ENCODE measurements around the gene TRIM28. TPM values are rescaled to one million over a fixed set of nuclear protein-coding genes. Genes with fewer than 3 reads are reported as not detected.
"Not testable (repeated sequence)": the region's sequence is repeated elsewhere in the genome, so short reads cannot be mapped to it uniquely, and the experiment has no call there.

Gene TRIM28
- total RNA-seq, 2 experiments from 2014 or later, result 481 to 758 TPM

- Mint-ChIP-seq H3K27ac (peak within 1 kb of the TSS; percentile 100), H3K9me3 (ENCODE audit: low read depth) (no peaks in the 10 kb centered on the region), H3K36me3 (ENCODE audit: low read depth) (peaks cover 21% of the 10 kb centered on the region), H3K4me3 (peak within 1 kb of the TSS; percentile 95), H3K27me3 (no peaks in the 10 kb centered on the region), H3K4me1 (peaks cover 38% of the 10 kb centered on the region)
- peak; percentile 100 for DNase-seq
- ChIA-PET CTCF (interaction anchor here (1.7 kb wide), 1 partner anchor 53 kb away, joined by 9 read pairs; the partner anchor contains the start of gene ZBTB45), POLR2A (interaction anchor here (0.5 to 2.5 kb wide), 3 partner anchors 13 to 191 kb away, joined by 3 to 9 read pairs (median 3); partner anchors contain the start of gene ZBTB45)
- intact Hi-C loops (cut with DNase I, micrococcal nuclease), result loop anchor here (1.0 kb wide), 15 partner anchors 14 to 295 kb away; partner anchors contain the start of genes RPS5 (in 2 of the 2), TRIM28 (in 2 of the 2), ZNF446 (in 2 of the 2) and ERVK3-1 (in 1 of the 2)
- peak; percentile 69 for ATAC-seq
Measured at GRCh38 chr19:58572818-58573657, 29.2 kb downstream of the TRIM28 start, which contains the start of gene MZF1. Gene MZF1 (minus strand): TSS chr19:58573335. CDS start chr19:58571389, 1,946 bp downstream.

DNA sequence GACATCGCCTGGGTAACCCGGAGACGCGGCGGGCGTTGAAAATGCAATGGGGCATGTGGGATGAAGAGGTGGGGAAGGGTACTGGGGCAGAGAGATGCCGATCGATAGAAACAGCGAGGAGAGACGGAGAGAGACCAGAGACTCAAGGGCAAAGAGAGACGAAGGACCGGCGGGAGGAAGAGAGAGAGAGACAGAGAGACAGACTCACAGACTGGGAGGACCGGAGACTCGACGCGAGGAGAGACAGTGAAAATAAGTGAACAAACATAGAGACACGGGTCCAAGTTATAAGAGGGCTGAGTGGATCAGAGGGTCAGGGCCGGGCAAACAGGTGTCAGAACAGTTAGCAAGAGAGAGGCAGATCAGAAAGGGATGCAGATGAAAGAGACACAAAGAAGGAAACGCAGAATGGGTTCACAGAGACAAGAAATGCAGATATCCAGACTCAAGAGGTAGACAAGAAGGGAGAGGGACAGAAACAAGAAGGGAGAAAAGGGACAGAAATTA, 29.8 kb downstream of the TRIM28 start:
- ATAC-seq (no peak), DNase-seq (no peak)
- no peaks in the 10 kb centered on the region for H3K27me3 Mint-ChIP-seq
- ChIA-PET POLR2A (no interaction called here), CTCF (no interaction called here)
- no peaks in the 10 kb centered on the region for H3K9me3 Mint-ChIP-seq (ENCODE audit: low read depth)
- intact Hi-C loops (cut with DNase I, micrococcal nuclease), result loop anchor here (1.0 kb wide), 15 partner anchors 14 to 295 kb away; partner anchors contain the start of genes TRIM28 (in 2 of the 2), ZNF446 (in 2 of the 2), ERVK3-1 (in 1 of the 2) and RPS5 (in 1 of the 2)
- H3K4me3 Mint-ChIP-seq, result peak overlapping the region; percentile 95
- H3K4me1 Mint-ChIP-seq, result peaks cover 42% of the 10 kb centered on the region
- peaks cover 18% of the 10 kb centered on the region for H3K36me3 Mint-ChIP-seq (ENCODE audit: low read depth)
- H3K27ac Mint-ChIP-seq, result peak overlapping the region; percentile 100

- ATAC-seq (peak; percentile 40), DNase-seq (peak; percentile 92)
- POLR2A ChIA-PET, result interaction anchor here (1.2 to 2.6 kb wide), 3 partner anchors 15 to 56 kb away, joined by 6 to 9 read pairs (median 7); partner anchors contain the start of genes TRIM28 and ZBTB45
- Mint-ChIP-seq H3K27me3 (no peaks in the 10 kb centered on the region), H3K4me3 (peak overlapping the region; percentile 95), H3K36me3 (ENCODE audit: low read depth) (peaks cover 10% of the 10 kb centered on the region), H3K9me3 (ENCODE audit: low read depth) (no peaks in the 10 kb centered on the region), H3K27ac (peak overlapping the region; percentile 100), H3K4me1 (peaks cover 50% of the 10 kb centered on the region)
- intact Hi-C loops (cut with DNase I, micrococcal nuclease), result loop anchor here (1.0 kb wide), 4 partner anchors 56 to 420 kb away; partner anchors contain the start of genes ZBTB45 (in 1 of the 2) and ZNF274 (in 1 of the 2)
- CTCF ChIA-PET, result interaction anchor here (1.1 to 1.9 kb wide), 4 partner anchors 11 to 61 kb away, joined by 3 to 17 read pairs (median 4); partner anchors contain the start of gene ZBTB45
Measured at GRCh38 chr19:58575183-58576041, 31.5 kb downstream of the TRIM28 start.

DNA sequence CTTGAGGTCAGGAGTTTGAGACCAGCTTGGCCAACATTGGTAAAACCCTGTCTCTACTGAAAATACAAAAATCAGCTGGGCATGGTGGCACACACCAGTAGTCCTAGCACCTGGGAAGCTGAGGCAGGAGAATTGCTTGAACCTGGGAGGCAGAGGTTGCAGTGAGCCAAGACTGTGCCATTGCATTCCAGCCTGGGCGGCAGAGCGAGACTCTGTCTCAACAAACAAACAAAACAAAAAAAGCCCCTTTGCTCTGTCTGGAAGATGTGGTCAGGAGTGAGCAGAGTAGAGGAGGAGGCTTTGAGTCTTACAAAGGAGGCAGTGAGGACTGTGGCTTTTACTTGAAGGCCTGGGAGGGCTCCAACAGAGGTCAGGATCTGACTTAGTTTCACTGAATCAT, 33.7 kb downstream of the TRIM28 start:
- H3K9me3 Mint-ChIP-seq (ENCODE audit: low read depth); ATAC-seq; H3K36me3 Mint-ChIP-seq (ENCODE audit: low read depth); DNase-seq; H3K27me3 Mint-ChIP-seq; intact Hi-C loops (cut with DNase I, micrococcal nuclease): not testable (repeated sequence)
- peak overlapping the region; percentile 12 for H3K4me3 Mint-ChIP-seq
- POLR2A ChIA-PET, result interaction anchor here (0.6 kb wide), 1 partner anchor 17 kb away, joined by 3 read pairs; no protein-coding TSS in a partner anchor
- peaks cover 47% of the 10 kb centered on the region for H3K4me1 Mint-ChIP-seq
- CTCF ChIA-PET, result interaction anchor here (4.7 kb wide), 1 partner anchor 57 kb away, joined by 78 read pairs; the partner anchor contains the start of gene ZBTB45
- H3K27ac Mint-ChIP-seq, result peak overlapping the region; percentile 48

DNA sequence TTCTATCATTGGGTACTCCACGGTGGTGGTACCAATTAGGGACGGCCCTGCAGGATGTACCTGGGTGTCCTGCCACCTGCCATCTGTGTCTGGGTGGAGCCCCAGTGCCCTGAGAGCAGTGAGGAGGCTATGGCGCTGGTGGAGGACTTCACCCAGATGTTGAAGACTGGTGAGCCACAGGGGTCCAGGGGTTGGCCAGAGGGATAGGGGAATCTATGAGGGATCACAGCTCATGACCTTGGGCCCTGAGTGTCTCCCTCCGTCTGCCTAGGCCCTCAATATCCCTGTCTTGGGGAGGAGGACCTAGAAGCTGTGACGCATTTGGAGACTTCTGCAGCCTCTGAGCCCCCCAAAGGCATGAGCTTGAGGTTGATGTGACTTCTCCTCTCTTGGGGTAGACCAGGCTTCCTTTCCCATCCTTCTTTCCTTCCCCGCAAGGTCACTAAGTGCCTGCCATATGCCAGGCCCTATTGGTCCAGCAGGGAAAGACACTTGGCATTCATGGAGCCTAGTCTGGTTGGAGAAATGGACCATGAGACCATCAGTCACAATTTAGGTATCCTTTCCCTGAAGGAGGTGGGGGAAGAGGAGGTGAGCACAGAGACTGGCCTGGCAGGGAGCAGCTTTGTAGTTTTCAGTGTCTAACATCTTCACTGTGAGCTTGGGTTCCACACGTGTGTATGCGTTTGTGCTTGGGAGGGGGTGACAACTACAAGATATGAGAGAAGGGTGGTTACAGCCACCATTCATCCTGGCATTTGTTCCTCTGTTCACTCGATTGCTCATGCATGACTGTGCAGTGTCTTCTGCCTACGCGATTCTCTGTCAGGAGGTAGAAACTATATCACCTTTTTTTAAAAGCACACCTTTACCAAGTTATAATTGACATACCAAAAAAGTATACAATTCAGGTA, 34.4 kb downstream of the TRIM28 start:
- Mint-ChIP-seq H3K9me3 (ENCODE audit: low read depth) (no peaks in the 10 kb centered on the region), H3K36me3 (ENCODE audit: low read depth) (peaks cover 13% of the 10 kb centered on the region), H3K27ac (peak overlapping the region; percentile 48), H3K27me3 (no peaks in the 10 kb centered on the region), H3K4me3 (peak overlapping the region; percentile 12), H3K4me1 (peaks cover 47% of the 10 kb centered on the region)
- intact Hi-C loops (cut with DNase I, micrococcal nuclease), result no loop called here
- CTCF ChIA-PET, result interaction anchor here (4.7 kb wide), 1 partner anchor 58 kb away, joined by 78 read pairs; the partner anchor contains the start of gene ZBTB45
- DNase-seq (peak; percentile 64), ATAC-seq (peak; percentile 31)
- POLR2A ChIA-PET, result interaction anchor here (0.6 to 0.7 kb wide), 2 partner anchors 18 to 59 kb away, joined by 3 to 5 read pairs; partner anchors contain the start of gene ZBTB45

DNA sequence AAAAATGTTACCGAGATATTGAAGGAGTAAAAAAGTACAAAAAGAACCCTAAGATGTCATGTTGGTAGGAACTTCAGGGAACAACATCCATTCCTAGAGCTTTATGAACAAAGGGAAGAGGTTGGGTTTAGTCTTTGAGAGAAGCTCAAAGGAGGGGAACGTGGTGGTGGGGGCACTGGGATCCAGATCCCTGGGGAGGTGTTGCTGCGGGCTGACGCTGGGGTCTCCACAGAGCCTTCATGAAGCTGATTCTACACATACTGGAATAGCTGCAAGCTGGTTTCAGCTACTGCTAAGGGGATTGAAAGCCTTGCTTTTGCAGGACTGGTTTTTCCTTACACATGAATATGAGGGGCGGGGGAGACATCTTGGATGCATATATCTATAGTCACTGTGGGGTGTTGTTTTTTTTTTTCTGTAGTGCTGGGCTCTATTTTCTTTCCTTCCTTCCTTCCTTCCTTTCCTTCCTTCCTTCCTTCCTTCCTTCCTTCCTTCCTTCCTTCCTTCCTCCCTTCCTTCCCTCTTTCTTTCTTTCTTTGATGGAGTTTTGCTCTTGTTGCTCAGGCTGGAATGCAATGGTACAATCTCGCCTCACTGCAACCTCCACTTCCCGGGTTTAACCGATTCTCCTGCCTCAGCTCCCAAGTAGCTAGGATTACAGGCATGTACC, 35.7 kb downstream of the TRIM28 start:
- H3K4me3 Mint-ChIP-seq, result no peak overlapping the region
- ChIA-PET POLR2A (no interaction called here), CTCF (interaction anchor here (1.0 to 4.7 kb wide), 4 partner anchors 12 to 66 kb away, joined by 3 to 78 read pairs (median 8); partner anchors contain the start of gene ZBTB45)
- ATAC-seq (no peak), DNase-seq (no peak)
- intact Hi-C loops (cut with DNase I, micrococcal nuclease), result no loop called here
- no peaks in the 10 kb centered on the region for H3K9me3 Mint-ChIP-seq (ENCODE audit: low read depth)
- peaks cover 13% of the 10 kb centered on the region for H3K36me3 Mint-ChIP-seq (ENCODE audit: low read depth)
- peak overlapping the region; percentile 48 for H3K27ac Mint-ChIP-seq
- H3K4me1 Mint-ChIP-seq, result peaks cover 38% of the 10 kb centered on the region
- H3K27me3 Mint-ChIP-seq, result no peaks in the 10 kb centered on the region

DNA sequence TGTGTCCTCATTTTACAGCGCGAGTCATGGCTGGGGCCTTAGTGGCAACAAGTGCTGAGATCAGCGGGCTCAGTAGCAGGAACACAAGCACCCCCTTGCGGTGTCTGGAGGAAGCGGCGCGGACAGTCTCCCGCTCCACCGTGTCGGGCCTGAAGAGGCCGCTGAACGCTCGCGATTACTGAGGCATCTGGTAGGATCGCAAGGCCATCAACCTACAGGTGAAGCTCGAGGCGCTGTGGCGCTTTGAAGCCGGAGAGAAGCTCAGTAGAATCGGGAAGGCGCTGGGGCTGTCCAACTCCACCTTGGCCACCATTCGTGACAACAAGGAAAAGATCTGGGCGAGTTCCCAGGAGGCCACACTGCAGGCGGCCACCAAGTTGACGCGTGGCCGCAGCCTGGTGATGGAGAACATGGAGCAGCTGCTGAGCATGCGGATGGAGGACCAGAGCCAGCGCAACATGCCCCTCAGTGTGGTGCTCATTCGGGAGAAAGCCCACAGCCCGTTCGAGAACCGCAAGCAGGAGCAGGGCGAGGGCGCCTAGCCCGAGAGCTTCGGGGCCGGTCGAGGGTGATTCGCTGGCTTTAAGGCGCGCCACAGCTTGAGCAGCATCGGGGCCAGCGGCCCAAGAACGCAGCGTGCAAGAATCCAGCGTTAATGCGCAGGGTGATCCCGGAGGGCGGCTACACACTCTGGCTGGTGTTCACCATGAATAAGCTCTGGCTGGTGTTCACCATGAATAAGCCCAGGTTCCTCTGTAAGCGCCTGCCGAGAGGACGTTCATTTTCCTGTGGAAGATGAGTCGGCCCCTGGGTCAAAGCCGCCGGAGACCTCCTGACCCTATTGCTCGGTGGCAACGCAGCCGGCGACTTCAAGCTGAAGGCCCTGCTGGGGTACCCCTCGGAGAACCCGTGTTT, 37.6 kb downstream of the TRIM28 start:
- intact Hi-C loops (cut with DNase I, micrococcal nuclease), result loop anchor here (1.0 kb wide), 3 partner anchors 61 to 67 kb away; partner anchors contain the start of gene ZBTB45 (in 1 of the 2)
- H3K4me3 Mint-ChIP-seq, result no peak overlapping the region
- H3K27me3 Mint-ChIP-seq, result no peaks in the 10 kb centered on the region
- H3K36me3 Mint-ChIP-seq (ENCODE audit: low read depth), result peaks cover 13% of the 10 kb centered on the region
- DNase-seq, result peak; percentile 97
- H3K4me1 Mint-ChIP-seq, result peaks cover 33% of the 10 kb centered on the region
- peak; percentile 95 for ATAC-seq
- peak overlapping the region; percentile 84 for H3K27ac Mint-ChIP-seq
- POLR2A ChIA-PET, result interaction anchor here (0.6 to 1.0 kb wide), 2 partner anchors 9 to 61 kb away, joined by 3 read pairs; no protein-coding TSS in a partner anchor
- H3K9me3 Mint-ChIP-seq (ENCODE audit: low read depth), result no peaks in the 10 kb centered on the region
- CTCF ChIA-PET, result interaction anchor here (0.6 to 4.7 kb wide), 12 partner anchors 9 to 347 kb away, joined by 3 to 78 read pairs (median 4); partner anchors contain the start of genes CHMP2A, ZBTB45 and ZNF132

GRCh38 chr19:58582985-58583384, 39.1 kb downstream of the TRIM28 start:
- no peak overlapping the region for H3K4me3 Mint-ChIP-seq
- peaks cover 25% of the 10 kb centered on the region for H3K4me1 Mint-ChIP-seq
- POLR2A ChIA-PET, result no interaction called here
- H3K9me3 Mint-ChIP-seq (ENCODE audit: low read depth), result no peaks in the 10 kb centered on the region
- no peak for ATAC-seq
- DNase-seq, result no peak
- no peaks in the 10 kb centered on the region for H3K27me3 Mint-ChIP-seq
- peaks cover 13% of the 10 kb centered on the region for H3K36me3 Mint-ChIP-seq (ENCODE audit: low read depth)
- H3K27ac Mint-ChIP-seq, result no peak overlapping the region
- CTCF ChIA-PET, result interaction anchor here (2.2 kb wide), 1 partner anchor 64 kb away, joined by 10 read pairs; the partner anchor contains the start of gene ZBTB45
- intact Hi-C loops (cut with DNase I, micrococcal nuclease), result no loop called here
